Measurements from ENCODE around the gene BTBD9.

GRCh38 chr6:38119516-38119915 is 520.2 kb downstream of the BTBD9 start:
- TF ChIP-seq, protein P1, sequence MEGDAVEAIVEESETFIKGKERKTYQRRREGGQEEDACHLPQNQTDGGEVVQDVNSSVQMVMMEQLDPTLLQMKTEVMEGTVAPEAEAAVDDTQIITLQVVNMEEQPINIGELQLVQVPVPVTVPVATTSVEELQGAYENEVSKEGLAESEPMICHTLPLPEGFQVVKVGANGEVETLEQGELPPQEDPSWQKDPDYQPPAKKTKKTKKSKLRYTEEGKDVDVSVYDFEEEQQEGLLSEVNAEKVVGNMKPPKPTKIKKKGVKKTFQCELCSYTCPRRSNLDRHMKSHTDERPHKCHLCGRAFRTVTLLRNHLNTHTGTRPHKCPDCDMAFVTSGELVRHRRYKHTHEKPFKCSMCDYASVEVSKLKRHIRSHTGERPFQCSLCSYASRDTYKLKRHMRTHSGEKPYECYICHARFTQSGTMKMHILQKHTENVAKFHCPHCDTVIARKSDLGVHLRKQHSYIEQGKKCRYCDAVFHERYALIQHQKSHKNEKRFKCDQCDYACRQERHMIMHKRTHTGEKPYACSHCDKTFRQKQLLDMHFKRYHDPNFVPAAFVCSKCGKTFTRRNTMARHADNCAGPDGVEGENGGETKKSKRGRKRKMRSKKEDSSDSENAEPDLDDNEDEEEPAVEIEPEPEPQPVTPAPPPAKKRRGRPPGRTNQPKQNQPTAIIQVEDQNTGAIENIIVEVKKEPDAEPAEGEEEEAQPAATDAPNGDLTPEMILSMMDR (IDR thresholded peaks at IDR 0.05): no peak
- no peak for TF ChIP-seq POLR2A (IDR thresholded peaks at IDR 0.05)
- TF ChIP-seq EP300 (IDR thresholded peaks at IDR 0.05; ENCODE audit: low read depth): no peak
- TF ChIP-seq POLR2AphosphoS5 (IDR thresholded peaks at IDR 0.05): no peak

All from transverse colon (tissue), 4 donors.